ENCODE data around the gene IL4I1.

The IL4I1 gene

GRCh38 chr19:49877020-49877878 is 19.4 kb downstream of the IL4I1 start, which contains the start of the genes AKT1S1 and TBC1D17:
Gene AKT1S1 (minus strand): TSS chr19:49877355. CDS start chr19:49873295, 4,060 bp downstream.
Gene TBC1D17 (plus strand): TSS chr19:49877702. CDS start chr19:49877724, 22 bp downstream.
- Histone ChIP-seq H3K36me3 (ENCODE audit: insufficient read depth, low read length) (peaks cover 5% of the 10 kb centered on the region; the same call in 1 of the 2 replicates), H3K79me2 (ENCODE audit: insufficient read depth, low read length) (peaks cover 34% of the 10 kb centered on the region), H3K4me1 (ENCODE audit: insufficient read depth, low read length, poor library complexity, severe bottlenecking) (peaks cover 24% of the 10 kb centered on the region)

GRCh38 chr19:49876422-49877019 is 20.2 kb downstream of the IL4I1 start:
- peaks cover 11% of the 10 kb centered on the region for H4K20me1 ChIP-seq (ENCODE audit: insufficient read depth, low read length, poor library complexity, severe bottlenecking)
- H3K79me2 ChIP-seq (ENCODE audit: insufficient read depth, low read length) = peaks cover 34% of the 10 kb centered on the region
- peaks cover 24% of the 10 kb centered on the region for H3K4me1 ChIP-seq (ENCODE audit: insufficient read depth, low read length, poor library complexity, severe bottlenecking)
- H3K9me3 ChIP-seq (ENCODE audit: insufficient read depth, low read depth, low read length) = no peaks in the 10 kb centered on the region
- peak overlapping the region; percentile 90 for H2AFZ ChIP-seq (ENCODE audit: low read length)
- H3K4me3 ChIP-seq (ENCODE audit: low read length, poor library complexity, severe bottlenecking) = peak overlapping the region; percentile 95
- H3K4me2 ChIP-seq (ENCODE audit: low read depth, low read length, poor library complexity, severe bottlenecking) = peak overlapping the region; percentile 99
- H3K27me3 ChIP-seq (ENCODE audit: insufficient read depth, low read length, poor library complexity, severe bottlenecking) = no peaks in the 10 kb centered on the region
- TF ChIP-seq EZH2phosphoT487 (IDR thresholded peaks at IDR 0.05; ENCODE audit: borderline replicate concordance) (no peak), CTCF (conservative IDR thresholded peaks at IDR 0.05; ENCODE audit: low read length) (no peak)
- H3F3A ChIP-seq (ENCODE audit: low read depth) = no peaks in the 10 kb centered on the region
- no peaks in the 10 kb centered on the region for H3K9me2 ChIP-seq (replicated peaks; ENCODE audit: low read depth, low read length)
- peaks cover 5% of the 10 kb centered on the region; the same call in 1 of the 2 replicates for H3K36me3 ChIP-seq (ENCODE audit: insufficient read depth, low read length)
- peak overlapping the region; percentile 91 for H3K9ac ChIP-seq (ENCODE audit: low read depth, low read length, poor library complexity, severe bottlenecking)

More at GRCh38 chr19:49877020-49877878, 19.4 kb downstream of the IL4I1 start, which contains the start of the genes AKT1S1 and TBC1D17:
- H3K27me3 ChIP-seq (ENCODE audit: insufficient read depth, low read length, poor library complexity, severe bottlenecking) = no peaks in the 10 kb centered on the region
- H3K9ac ChIP-seq (ENCODE audit: low read depth, low read length, poor library complexity, severe bottlenecking) = peak within 1 kb of the TSS; percentile 91
- H3K4me2 ChIP-seq (ENCODE audit: low read depth, low read length, poor library complexity, severe bottlenecking) = peak within 1 kb of the TSS; percentile 99
- peak within 1 kb of the TSS; percentile 95 for H3K4me3 ChIP-seq (ENCODE audit: low read length, poor library complexity, severe bottlenecking)
- H3K9me3 ChIP-seq (ENCODE audit: insufficient read depth, low read depth, low read length) = no peaks in the 10 kb centered on the region
- TF ChIP-seq EZH2phosphoT487 (IDR thresholded peaks at IDR 0.05; ENCODE audit: borderline replicate concordance) (no peak), CTCF (conservative IDR thresholded peaks at IDR 0.05; ENCODE audit: low read length) (no peak)
- H4K20me1 ChIP-seq (ENCODE audit: insufficient read depth, low read length, poor library complexity, severe bottlenecking) = peaks cover 11% of the 10 kb centered on the region
- peak within 1 kb of the TSS; percentile 90 for H2AFZ ChIP-seq (ENCODE audit: low read length)
- H3K9me2 ChIP-seq (replicated peaks; ENCODE audit: low read depth, low read length) = no peaks in the 10 kb centered on the region
- no peaks in the 10 kb centered on the region for H3F3A ChIP-seq (ENCODE audit: low read depth)

- H3K4me2 ChIP-seq (ENCODE audit: low read depth, low read length, poor library complexity, severe bottlenecking) = peak overlapping the region; percentile 87
- no peaks in the 10 kb centered on the region for H3K9me2 ChIP-seq (replicated peaks; ENCODE audit: low read depth, low read length)
- no peak for TF ChIP-seq EZH2phosphoT487 (IDR thresholded peaks at IDR 0.05; ENCODE audit: borderline replicate concordance)
- no peak for TF ChIP-seq CTCF (conservative IDR thresholded peaks at IDR 0.05; ENCODE audit: low read length)
- no peaks in the 10 kb centered on the region for H3F3A ChIP-seq (ENCODE audit: low read depth)
- H3K9me3 ChIP-seq (ENCODE audit: insufficient read depth, low read depth, low read length) = no peaks in the 10 kb centered on the region
- H2AFZ ChIP-seq (ENCODE audit: low read length) = peak overlapping the region; percentile 88
- no peaks in the 10 kb centered on the region for H3K27me3 ChIP-seq (ENCODE audit: insufficient read depth, low read length, poor library complexity, severe bottlenecking)
- H3K79me2 ChIP-seq (ENCODE audit: insufficient read depth, low read length) = peaks cover 34% of the 10 kb centered on the region
- H3K4me1 ChIP-seq (ENCODE audit: insufficient read depth, low read length, poor library complexity, severe bottlenecking) = peaks cover 24% of the 10 kb centered on the region
- peaks cover 11% of the 10 kb centered on the region for H4K20me1 ChIP-seq (ENCODE audit: insufficient read depth, low read length, poor library complexity, severe bottlenecking)
- H3K4me3 ChIP-seq (ENCODE audit: low read length, poor library complexity, severe bottlenecking) = peak overlapping the region; percentile 95
- H3K9ac ChIP-seq (ENCODE audit: low read depth, low read length, poor library complexity, severe bottlenecking) = peak overlapping the region; percentile 91
- H3K36me3 ChIP-seq (ENCODE audit: insufficient read depth, low read length) = peaks cover 5% of the 10 kb centered on the region; the same call in 1 of the 2 replicates
These were observed 20.7 kb downstream of the IL4I1 start for GRCh38 chr19:49875857-49876421.
